Adrenal gland (tissue), 5 donors: ENCODE measurements around the gene ART3.

Experiments
- CTCF ChIP-seq, 6 experiments: fragments of 450-650 bp in 4 of 6; fragments of 200-600 bp in 2 of 6; sonication (generic) in 1 of 6; IDR thresholded peaks; 1 replicate in 5 of 6; 2 replicates in 1 of 6; pipeline versions ENCODE4 v1.5.1 to v1.8.0; 2016 to 2021; ENCODE audit warnings: antibody characterized with exemption in 6 of 6, mild to moderate bottlenecking in 2 of 6, moderate library complexity in 1 of 6
- POLR2A ChIP-seq, 2 donors: fragments of 450-650 bp; IDR thresholded peaks; one replicate each; pipeline ENCODE4 v1.6.1; 2017; ENCODE audit warnings: antibody characterized with exemption in 2 of 2, mild to moderate bottlenecking in 2 of 2, moderate library complexity in 1 of 2
- donor health status: DM: no; HTN: no; CAD: no.

GRCh38 chr4:76083386-76083988 is 9.0 kb downstream of the ART3 start:
- no peak for TF ChIP-seq CTCF (IDR thresholded peaks at IDR 0.05)
- no peak for TF ChIP-seq POLR2A (IDR thresholded peaks at IDR 0.05)
